Umbilical cord (tissue), 2 donors: Measurements from ENCODE around the gene HDHD2. TPM values are rescaled to one million over a fixed set of nuclear protein-coding genes. Genes with fewer than 3 reads are reported as not detected.

Source experiments
- DNase-seq: peaks from one replicate; pipeline ENCODE4 v3.0.0-alpha.2; 2015; ENCODE audit warnings: low spot score
- total RNA-seq: library from RNA; depleted of rRNA; stranded (reverse); fragments of >200 nt; gene quantifications from one replicate; pipeline ENCODE4 v1.2.3, GENCODE V29; 2014; ENCODE audit warnings: low replicate concordance; ENCODE audit not compliant: insufficient read depth

Gene HDHD2
- total RNA-seq, 1 donor from 2014 or later: 10.4 TPM

GRCh38 chr18:47149457-47150028 is 757 bp downstream of the HDHD2 start:
- DNase-seq: peak; percentile 1

GRCh38 chr18:47146206-47146605 is 4.1 kb downstream of the HDHD2 start:
- DNase-seq: no peak

GRCh38 chr18:47143899-47144485 is 6.3 kb downstream of the HDHD2 start:
- no peak for DNase-seq

- no peak for DNase-seq
Observed at GRCh38 chr18:47143153-47143552, 7.1 kb downstream of the HDHD2 start.

GRCh38 chr18:47141289-47141688 is 9.0 kb downstream of the HDHD2 start:
- no peak for DNase-seq

- DNase-seq: no peak
Observed at GRCh38 chr18:47121146-47121545, 29.2 kb downstream of the HDHD2 start.

GRCh38 chr18:47120428-47120827 is 29.9 kb downstream of the HDHD2 start:
- DNase-seq: no peak

- DNase-seq: no peak
Observed at GRCh38 chr18:47118981-47119380, 31.3 kb downstream of the HDHD2 start.

GRCh38 chr18:47115205-47115604 is 35.1 kb downstream of the HDHD2 start:
- no peak for DNase-seq

GRCh38 chr18:47113796-47114540 is 36.3 kb downstream of the HDHD2 start:
- no peak for DNase-seq

GRCh38 chr18:47110492-47111274 is 39.6 kb downstream of the HDHD2 start:
- no peak for DNase-seq

- no peak for DNase-seq
Observed at GRCh38 chr18:47109720-47110119, 40.6 kb downstream of the HDHD2 start.

- DNase-seq: no peak
Observed at GRCh38 chr18:47108998-47109405, 41.3 kb downstream of the HDHD2 start.

GRCh38 chr18:47108373-47108772 is 41.9 kb downstream of the HDHD2 start:
- no peak for DNase-seq

GRCh38 chr18:47100212-47100831 is 50.0 kb downstream of the HDHD2 start:
- DNase-seq: peak; percentile 47

GRCh38 chr18:47095810-47096209 is 54.5 kb downstream of the HDHD2 start:
- DNase-seq: no peak

GRCh38 chr18:47087676-47088075 is 62.6 kb downstream of the HDHD2 start:
- DNase-seq: no peak

- DNase-seq: no peak
Observed at GRCh38 chr18:47081578-47081977, 68.7 kb downstream of the HDHD2 start.

GRCh38 chr18:47080872-47081271 is 69.4 kb downstream of the HDHD2 start:
- DNase-seq: no peak

GRCh38 chr18:47077111-47077510 is 73.2 kb downstream of the HDHD2 start:
- DNase-seq: no peak

GRCh38 chr18:47075098-47075883 is 75.0 kb downstream of the HDHD2 start:
- peak; percentile 12 for DNase-seq
